HTR-8/SVneo (cell line): ENCODE data around the gene APOE.
"Not testable (repeated sequence)": the region's sequence is repeated elsewhere in the genome, so short reads cannot be mapped to it uniquely, and the experiment has no call there.

Experiments used
- DNase-seq: peaks from one replicate; pipeline ENCODE4 v3.0.0; 2011; ENCODE audit warnings: low spot score, mixed read lengths; ENCODE audit not compliant: insufficient read length
- FAIRE-seq: peaks from 2 replicates; lab custom pipeline; 2011; peaks lifted over from hg19 to GRCh38; lab: Jason Lieb, UNC

Gene APOE

GRCh38 chr19:44907613-44908012 is 2.0 kb downstream of the APOE start:
- FAIRE-seq (no peak), DNase-seq (no peak)

- DNase-seq (no peak), FAIRE-seq (no peak)
These were observed 2.7 kb downstream of the APOE start for GRCh38 chr19:44908074-44908835.

- DNase-seq (no peak), FAIRE-seq (no peak)
These were observed 3.3 kb downstream of the APOE start for GRCh38 chr19:44908836-44909261.

GRCh38 chr19:44909775-44910174 is 4.2 kb downstream of the APOE start:
- FAIRE-seq = no peak
- DNase-seq = no peak

- FAIRE-seq, DNase-seq: not testable (repeated sequence)
These were observed 6.3 kb downstream of the APOE start for GRCh38 chr19:44911896-44912295.

- no peak for DNase-seq
- no peak for FAIRE-seq
These were observed 7.3 kb downstream of the APOE start for GRCh38 chr19:44912854-44913253.

- DNase-seq = not testable (repeated sequence)
- peak; percentile 4 for FAIRE-seq
These were observed 8.2 kb downstream of the APOE start for GRCh38 chr19:44913512-44914432.

GRCh38 chr19:44914433-44915206 is 9.0 kb downstream of the APOE start, which contains the start of gene APOC1:
TSS of gene APOC1 (plus strand) at chr19:44914608. CDS start at chr19:44914892, 284 bp downstream.
- FAIRE-seq (peak; percentile 44), DNase-seq (peak; percentile 94)

- no peak for DNase-seq
- FAIRE-seq = no peak
These were observed 18.7 kb downstream of the APOE start for GRCh38 chr19:44924243-44924725.

GRCh38 chr19:44925114-44925891 is 19.7 kb downstream of the APOE start:
- FAIRE-seq (no peak), DNase-seq (no peak)

GRCh38 chr19:44926245-44927077 is 20.9 kb downstream of the APOE start:
- peak; percentile 4 for FAIRE-seq
- not testable (repeated sequence) for DNase-seq

- FAIRE-seq = no peak
- DNase-seq = no peak
These were observed 22.1 kb downstream of the APOE start for GRCh38 chr19:44927746-44928145.

GRCh38 chr19:44930088-44930487 is 24.5 kb downstream of the APOE start:
- FAIRE-seq = no peak
- no peak for DNase-seq

GRCh38 chr19:44931541-44931940 is 25.9 kb downstream of the APOE start:
- DNase-seq = no peak
- FAIRE-seq = no peak

- FAIRE-seq (no peak), DNase-seq (no peak)
These were observed 34.1 kb downstream of the APOE start for GRCh38 chr19:44939668-44940067.

GRCh38 chr19:44942067-44942571 is 36.5 kb downstream of the APOE start, which contains the start of gene APOC4:
TSS of gene APOC4 (plus strand) at chr19:44942237. CDS start at chr19:44942278, 41 bp downstream.
- DNase-seq = no peak
- FAIRE-seq = peak; percentile 69

- FAIRE-seq (no peak), DNase-seq (no peak)
These were observed 38.2 kb downstream of the APOE start for GRCh38 chr19:44943801-44944249.

- FAIRE-seq = no peak
- DNase-seq = no peak
These were observed 41.5 kb downstream of the APOE start for GRCh38 chr19:44947041-44947581.
